Embryonic facial prominence (tissue), 1 donor: ENCODE data around the gene LOXHD1.

Source experiments
- DNase-seq: peaks from one replicate; pipeline ENCODE4 v3.0.0-alpha.2; 2016; ENCODE audit errors: extremely low spot score

LOXHD1 gene, protein sequence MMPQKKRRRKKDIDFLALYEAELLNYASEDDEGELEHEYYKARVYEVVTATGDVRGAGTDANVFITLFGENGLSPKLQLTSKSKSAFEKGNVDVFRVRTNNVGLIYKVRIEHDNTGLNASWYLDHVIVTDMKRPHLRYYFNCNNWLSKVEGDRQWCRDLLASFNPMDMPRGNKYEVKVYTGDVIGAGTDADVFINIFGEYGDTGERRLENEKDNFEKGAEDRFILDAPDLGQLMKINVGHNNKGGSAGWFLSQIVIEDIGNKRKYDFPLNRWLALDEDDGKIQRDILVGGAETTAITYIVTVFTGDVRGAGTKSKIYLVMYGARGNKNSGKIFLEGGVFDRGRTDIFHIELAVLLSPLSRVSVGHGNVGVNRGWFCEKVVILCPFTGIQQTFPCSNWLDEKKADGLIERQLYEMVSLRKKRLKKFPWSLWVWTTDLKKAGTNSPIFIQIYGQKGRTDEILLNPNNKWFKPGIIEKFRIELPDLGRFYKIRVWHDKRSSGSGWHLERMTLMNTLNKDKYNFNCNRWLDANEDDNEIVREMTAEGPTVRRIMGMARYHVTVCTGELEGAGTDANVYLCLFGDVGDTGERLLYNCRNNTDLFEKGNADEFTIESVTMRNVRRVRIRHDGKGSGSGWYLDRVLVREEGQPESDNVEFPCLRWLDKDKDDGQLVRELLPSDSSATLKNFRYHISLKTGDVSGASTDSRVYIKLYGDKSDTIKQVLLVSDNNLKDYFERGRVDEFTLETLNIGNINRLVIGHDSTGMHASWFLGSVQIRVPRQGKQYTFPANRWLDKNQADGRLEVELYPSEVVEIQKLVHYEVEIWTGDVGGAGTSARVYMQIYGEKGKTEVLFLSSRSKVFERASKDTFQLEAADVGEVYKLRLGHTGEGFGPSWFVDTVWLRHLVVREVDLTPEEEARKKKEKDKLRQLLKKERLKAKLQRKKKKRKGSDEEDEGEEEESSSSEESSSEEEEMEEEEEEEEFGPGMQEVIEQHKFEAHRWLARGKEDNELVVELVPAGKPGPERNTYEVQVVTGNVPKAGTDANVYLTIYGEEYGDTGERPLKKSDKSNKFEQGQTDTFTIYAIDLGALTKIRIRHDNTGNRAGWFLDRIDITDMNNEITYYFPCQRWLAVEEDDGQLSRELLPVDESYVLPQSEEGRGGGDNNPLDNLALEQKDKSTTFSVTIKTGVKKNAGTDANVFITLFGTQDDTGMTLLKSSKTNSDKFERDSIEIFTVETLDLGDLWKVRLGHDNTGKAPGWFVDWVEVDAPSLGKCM (N-terminal part only)

DNA sequence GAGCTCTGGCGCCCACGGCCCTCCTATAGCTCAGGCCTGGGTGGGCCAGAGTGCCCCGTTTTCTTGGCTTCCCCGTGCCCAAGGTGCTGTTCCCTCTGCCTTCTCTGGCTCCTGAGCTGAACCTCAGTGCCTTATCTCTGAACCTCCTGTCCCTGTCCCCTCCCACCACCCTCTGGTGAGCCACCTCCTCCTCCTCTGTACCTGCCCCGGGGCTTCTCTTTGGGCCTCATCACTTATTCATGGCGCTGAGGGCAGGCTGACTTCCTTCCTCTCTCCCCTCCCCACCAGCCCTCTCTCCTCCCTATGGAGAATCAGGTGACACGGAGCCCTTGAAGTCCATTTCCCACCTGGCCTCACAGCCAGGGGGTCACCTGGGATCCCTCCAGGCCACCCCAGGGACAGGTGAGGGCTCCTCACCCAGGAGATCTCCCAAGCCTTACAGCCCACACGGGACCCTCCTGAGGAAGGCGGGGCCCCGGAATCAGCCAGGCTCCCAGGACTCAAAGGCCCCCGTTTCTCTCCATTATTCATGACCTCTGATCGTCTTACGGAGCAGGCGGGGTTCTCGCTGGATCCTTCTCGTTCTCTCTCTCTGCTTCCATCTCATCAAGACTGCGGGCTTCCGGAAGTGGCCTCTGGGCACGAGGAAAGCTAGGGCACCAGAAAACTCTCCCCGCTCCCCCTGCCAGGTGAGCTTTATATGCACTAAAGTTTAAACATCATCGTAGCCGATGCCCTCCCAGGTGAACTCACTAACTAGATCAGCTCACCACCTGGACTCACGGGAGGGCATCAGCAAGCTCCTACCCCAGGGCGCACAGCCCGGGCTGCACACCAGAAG is at the start of gene LOXHD1:
TSS of gene LOXHD1 (minus strand) at position 106 of the 841 bp plus-strand sequence. CDS start 187 bp downstream, outside the sequence.
- no peak for DNase-seq

DNA sequence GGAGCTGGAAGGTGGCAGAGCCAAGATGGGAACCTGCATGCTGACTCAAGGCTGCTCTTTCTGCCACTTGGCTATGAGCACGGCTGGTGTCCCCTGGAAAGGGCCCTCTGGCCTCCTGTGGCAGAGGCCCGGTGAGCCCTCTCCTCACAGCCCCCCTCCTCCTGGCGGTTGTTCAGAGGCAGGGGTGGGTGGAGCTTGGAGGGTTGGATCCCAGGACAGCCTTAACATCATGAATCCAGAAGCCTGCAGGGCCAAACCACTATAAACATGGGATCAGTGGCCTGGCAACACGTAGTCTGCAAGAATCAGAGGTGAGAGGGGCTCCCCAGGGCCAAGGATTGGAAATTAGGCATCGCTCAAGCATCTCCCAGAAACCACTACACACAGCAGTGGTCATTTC is 48.5 kb upstream of the LOXHD1 start:
- DNase-seq = no peak

DNA sequence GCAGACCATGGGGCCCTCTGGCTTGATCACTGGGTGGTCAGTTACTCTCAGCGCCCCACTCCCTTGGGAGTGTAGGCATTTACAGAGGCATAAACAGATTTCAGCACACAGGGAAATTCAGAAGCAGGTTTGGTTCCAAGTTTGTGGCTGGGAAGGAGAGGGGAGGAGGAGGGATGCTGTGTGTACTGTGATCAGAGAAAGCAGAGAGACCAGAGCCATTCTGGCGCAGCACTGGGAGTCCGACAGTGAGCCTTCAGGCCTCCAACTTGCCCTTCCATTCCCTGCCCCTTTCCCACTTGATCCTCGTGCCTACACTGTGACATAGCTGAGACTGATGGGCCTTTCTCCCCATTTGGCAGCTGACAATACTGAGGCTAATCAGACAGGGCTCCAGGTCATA is 47.8 kb upstream of the LOXHD1 start:
- no peak for DNase-seq

DNA sequence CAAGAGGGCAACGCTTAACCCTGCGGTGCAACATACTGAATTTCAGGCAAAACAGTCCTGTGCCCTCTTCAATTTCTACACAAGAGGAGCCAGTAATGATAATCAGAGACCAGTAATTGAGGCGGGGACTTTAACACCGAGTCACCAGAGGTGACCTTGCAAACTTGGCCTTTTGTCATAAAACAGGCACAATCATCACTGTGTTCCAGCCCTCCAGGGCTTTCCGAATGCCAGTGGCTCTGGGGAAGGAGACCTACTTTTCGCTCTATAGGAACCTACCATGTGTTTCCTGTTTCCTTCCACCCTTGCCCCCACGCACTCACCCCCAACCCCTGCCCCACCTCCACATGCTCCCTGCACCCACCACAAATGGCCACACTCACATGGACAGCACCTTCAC is 47.2 kb upstream of the LOXHD1 start:
- no peak for DNase-seq

DNA sequence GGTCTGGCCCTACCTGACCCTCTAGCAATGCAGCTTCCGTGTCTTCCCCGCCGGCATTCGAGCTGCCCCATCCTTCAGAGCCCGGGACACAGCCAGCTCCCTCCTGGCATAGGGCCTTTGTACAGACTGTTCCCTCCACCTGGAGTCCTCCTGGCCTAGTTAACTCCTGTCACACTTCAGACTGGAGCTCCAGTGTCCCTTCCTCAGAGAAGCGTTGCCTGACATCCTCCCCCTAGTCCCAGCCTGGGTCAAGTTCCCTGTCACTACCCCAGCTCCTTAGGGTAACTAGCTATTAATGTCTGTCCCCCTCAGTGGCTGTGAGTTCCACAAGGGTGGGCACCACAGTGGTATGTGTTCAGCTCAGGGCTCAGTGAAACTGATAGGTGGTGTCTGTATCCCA is 45.5 kb upstream of the LOXHD1 start:
- DNase-seq = no peak

DNA sequence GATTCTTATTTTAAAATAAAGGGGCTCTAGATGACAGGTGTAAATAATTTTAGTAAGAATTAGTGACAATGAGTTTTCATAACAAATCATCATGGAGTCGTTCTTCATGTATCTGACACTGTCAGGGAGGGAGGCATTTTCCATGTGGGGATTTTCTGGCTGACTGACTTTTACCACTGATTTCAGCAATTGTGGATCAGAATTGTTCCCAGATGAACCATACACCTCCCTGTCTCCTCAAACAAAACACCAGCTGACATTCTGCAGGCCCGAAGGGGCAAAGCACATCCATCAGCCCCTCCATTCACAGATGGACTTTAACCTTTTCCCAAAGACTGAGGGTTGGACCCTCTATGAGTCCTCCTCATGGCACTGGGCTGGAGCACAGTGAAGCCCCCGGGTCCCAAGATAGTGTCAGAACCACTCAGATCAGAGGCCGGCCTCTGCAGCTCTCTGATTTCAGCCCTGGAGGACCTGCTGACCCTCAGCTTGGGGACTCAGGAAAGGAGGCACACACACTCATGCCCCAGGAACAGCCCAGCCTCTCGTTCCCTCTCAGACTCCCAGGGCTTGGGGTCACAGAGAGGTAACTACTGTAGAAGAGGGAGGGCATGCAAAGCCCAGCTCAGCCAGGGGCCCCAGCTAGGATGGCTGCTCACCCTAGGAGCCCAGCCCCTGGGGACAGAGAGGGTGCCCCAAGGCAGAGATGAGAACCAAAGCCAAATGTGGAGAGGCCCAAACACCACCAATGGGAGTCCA is 43.2 kb upstream of the LOXHD1 start:
- DNase-seq = no peak

DNA sequence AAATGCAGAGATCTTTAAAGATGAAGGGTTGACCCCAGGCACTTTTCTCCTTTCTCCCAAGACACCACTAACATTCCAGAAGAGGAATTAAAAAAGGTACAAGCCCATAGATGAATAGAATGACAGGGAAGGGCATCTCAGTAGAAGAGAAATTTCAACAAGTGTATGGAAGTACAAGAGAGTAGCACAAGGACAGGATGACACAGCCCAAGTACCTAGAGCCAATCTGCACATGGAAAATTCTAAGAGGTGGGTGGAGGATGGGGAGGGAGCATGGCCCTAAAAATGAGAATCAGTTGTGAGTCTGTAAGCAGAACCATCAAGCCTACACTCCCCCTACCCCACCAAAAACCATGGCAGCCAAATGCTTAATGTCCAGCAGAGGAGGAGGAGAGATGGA is 39.7 kb upstream of the LOXHD1 start:
- DNase-seq = no peak

DNA sequence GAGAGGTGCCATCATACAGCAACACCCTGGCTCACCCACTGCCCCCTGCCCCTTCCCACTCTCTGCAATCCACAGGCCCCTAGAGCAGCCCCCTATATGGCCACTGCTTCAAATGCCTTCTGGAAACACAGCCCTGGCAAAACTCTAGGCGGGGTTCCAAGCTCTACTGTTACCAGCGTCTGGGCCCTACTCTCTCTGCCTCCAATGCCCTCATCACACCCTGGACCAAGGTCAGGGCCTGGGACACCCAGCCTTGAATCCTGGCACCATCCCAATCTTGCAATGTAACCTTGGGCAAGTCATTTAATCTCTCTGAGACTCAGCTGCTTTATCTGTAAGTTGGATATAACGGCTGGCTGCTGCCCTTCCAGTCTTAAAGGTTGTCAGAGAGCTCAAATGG is 39.2 kb upstream of the LOXHD1 start:
- no peak for DNase-seq

DNA sequence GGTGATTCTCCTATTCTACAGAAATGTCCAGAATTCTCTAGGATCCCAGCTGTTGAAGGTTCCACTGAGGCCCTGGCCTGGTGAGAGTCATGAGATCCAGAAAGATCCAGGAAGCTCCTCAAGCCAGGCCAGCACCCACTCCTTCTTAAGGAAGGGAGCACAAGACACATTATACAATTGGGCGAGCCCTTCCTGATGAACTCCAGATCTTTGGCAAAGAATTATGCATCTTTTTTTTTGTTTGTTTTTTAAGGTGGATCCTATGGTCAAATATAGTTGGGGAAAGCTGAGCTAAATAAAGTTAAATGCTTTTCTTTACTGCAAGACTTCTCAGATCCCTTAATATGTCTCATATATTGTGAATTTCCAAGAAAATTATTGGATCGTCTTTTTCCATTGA is 37.0 kb upstream of the LOXHD1 start:
- DNase-seq = no peak

DNA sequence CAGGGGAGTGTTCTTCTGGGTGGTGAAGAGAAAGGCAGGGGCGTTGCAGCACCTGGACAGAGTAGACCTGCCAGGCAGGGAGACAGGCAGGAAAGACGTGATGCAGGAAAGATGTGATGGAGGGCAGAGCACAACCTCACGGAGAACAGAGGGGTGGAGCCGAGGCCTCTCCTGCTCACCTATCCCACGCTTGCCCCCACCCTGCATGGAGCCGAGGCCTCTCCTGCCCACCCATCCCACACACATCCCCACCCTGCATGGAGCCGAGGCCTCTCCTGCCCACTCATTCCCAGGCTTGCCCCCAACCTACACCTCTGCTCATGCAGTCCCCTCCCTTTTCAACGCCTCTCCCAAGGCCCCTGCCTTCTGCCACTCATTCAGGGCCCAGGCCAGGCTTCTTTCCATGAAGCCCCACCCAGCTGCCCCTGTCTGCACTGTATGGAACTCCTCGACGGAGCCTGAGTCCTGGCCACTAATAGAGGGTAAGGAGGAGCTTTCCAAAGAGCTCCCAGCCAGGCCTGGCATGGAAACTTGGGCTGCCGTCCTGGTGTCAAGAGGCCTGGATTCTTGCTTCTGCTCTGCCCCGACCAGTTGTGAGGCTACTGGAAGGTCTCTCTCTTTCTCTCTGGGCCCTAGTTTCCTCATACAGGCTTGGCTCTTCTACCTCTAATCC is 32.0 kb upstream of the LOXHD1 start:
- no peak for DNase-seq

DNA sequence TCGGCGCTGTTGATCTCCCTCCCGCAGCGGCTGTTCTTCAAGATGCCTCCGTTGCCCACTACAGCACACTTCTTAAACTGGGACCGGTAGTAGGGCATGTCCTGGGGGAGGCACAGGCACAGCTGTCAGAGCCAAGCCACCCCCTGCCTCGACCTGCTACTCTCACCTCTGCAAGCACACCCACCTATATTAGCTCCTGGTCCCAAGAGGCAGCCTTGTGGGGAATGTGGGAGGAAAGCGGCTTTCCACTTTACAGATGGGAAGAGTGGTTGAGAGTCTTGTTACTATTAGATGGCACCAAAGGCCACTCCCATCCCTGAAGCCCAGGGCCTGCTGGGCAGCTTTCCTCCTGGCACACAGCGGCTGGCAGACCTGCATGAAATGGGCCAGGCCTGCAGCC is 29.2 kb upstream of the LOXHD1 start:
- DNase-seq = no peak

DNA sequence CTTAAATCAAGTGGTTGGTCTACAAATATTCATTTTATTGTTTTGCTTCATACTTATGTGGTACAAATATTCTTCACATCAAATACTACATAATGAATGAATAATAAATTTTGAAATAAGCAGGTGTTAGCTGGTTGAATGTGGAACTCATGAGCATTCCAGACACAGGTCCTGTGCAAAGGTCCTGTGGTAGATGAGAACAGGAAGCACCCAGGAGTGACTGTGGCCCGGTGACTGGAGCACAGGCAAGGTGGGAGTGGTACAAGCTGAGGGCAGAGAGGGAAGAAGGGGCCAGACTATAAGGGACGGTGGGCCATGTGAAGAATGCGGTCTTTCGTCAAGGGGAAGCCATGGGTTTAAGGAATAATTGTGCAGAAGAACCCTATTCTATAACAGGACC is 26.2 kb upstream of the LOXHD1 start:
- DNase-seq = no peak

DNA sequence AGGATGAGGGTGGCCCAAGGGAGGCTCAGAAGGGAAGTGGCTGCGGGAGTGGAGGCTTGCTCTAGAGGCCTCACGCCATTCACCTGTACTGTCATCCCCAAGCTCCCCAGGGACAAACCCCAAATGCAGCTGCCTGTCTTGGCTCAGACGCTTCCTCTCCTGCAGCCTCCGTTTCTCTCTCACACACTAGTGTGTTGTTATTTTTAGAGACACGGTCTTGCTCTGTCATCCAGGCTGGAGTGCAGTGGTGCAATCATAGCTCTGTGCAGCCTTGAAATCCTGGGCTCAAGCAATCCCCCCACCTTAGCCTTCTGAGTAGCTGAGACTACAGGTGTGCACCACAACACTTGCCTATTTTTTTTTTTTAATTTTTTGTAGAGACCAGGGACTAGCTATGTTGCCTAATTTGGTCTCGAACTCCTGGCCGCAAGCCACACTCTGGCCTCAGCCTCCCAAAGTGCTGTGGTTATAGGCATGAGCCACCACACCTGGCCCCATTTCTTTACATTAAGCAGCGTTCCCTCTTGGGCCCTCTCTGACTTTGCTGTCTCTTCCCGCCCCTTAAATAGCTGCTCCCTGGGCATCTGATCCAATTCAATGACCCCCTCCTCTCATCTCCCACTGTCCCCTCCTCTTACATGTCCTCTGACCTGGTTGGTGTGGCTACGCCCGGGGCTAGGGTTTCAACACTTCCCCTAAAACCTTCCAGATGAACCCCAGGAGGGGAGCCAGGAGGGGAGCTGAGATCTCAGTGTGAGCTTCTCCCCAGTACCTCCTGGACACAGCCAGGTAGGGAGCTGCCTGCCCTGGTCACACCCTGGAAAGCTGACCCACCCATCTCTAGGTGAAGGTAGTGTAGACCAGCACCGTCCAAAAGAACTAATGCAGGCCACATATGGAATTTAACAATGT is 24.0 kb upstream of the LOXHD1 start:
- DNase-seq = no peak

DNA sequence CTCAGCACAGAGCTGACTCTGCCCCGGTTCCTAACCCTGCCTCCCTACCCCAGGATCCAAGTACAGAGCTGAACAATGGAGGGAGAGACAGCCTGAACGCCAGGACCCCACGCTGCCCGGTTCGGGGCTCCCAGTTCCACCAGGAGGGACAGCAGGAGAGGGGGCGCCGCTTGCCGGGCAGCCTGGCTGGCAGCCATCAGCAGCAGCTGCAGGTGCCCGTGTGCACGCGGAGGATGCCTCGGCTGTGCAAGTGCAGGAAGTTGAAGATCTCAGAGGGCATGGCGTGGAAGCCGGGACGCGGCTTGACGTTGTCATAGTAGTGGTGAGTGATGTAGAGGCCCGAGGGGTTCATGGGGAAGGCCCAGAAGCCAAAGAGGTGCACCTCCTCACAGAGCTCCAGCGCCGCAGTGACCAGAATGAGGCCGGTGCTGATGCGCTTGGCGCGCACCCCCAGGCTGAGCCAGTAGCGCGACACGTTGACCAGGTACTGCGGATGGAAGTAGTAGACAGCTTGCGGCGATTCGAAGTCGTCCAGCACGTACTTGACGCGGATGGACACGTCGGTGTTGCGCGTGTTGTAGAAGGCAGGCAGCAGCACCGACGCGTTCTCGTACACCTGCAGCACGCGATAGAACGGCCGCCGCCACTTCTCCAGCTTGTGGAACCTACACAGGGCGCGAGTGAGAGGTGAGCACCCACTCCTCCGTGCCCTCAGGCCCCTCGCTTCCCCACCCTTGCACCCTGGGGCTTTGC is 23.0 kb upstream of the LOXHD1 start:
- no peak for DNase-seq

DNA sequence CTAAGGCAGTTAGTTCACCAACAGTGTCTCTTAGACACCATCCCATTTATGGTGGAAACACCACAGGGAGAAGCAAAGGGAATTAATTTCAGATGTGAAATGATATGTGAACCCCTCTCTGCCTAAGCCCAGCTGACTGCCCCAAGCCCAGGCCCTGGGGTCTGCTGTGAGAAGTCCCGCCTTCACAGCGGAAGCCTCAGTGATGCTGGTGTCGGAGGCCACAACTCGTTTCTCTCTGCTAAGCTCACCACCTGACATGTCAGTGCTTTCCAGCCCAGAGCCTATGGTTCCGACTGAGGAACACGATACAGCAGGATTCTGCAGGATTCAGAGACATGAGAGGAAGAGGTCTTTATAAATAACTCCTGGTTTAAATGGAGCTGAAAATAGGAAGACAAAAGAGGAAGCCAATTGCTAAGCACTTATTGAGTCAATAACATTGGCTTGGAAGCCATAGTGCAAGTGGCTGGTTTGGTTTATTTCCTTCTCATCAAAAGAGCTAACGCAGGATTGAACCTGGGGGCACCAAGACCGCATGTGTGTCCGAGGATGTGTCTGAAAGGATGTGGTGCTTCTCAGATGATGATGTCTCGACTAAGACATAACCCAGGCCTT is 21.9 kb upstream of the LOXHD1 start:
- DNase-seq = no peak

DNA sequence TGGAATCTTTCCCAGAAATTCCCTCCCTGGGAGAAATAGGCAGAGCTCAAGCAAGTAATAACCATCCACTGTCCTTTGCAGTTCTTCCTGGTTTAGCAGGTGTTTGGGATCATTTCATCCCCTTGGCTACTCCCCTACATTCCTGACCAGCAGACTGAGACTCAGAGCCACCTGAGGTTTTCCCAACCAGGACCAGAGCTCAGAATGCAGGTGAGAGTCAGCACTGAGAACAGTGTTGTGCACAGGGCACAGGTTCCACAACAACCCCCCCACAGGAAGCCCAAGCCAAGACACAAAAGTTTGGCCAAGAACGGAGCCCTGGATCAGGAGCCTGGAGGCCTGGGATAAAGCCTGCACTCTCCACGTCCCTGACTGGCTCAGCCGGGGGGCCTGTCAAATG is 21.0 kb upstream of the LOXHD1 start:
- DNase-seq = no peak

DNA sequence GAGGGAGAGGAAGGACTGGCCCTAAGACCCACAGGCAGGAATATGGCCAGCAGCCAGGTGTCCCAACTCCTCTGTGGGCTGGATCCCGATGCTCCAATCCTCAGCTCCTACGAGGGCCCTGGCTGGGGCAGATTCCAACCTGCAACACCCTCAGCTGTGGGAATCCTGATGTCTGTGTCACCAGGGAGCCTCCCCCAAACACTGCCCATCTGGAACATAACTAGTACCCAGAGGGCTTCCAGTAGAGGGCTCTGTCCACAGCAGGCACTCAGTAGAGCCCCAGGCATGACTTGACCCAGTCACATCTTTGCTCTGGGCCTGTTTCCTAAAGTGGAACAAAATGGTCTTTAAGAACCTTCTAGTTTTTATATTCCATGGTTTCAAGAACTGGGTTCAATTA is 20.6 kb upstream of the LOXHD1 start:
- no peak for DNase-seq
